Measurements from ENCODE around the gene LDLRAD1. TPM values are rescaled to one million over a fixed set of nuclear protein-coding genes. Genes with fewer than 3 reads are reported as not detected.

Gene LDLRAD1
- total and polyA plus RNA-seq, 10 of the 15 experiments (the other 5 are each of a cell fraction or from before 2014, with no cell fraction given): not detected

- TF ChIP-seq REST (IDR thresholded peaks at IDR 0.05; ENCODE audit: low read depth, low read length) (no peak), MAX (IDR thresholded peaks at IDR 0.05; ENCODE audit: low read depth, low read length) (no peak), USF2 (IDR thresholded peaks at IDR 0.05; ENCODE audit: borderline replicate concordance, low read depth, low read length) (no peak), TCF7 (IDR thresholded peaks at IDR 0.05; ENCODE audit: borderline replicate concordance) (no peak), BCLAF1 (IDR thresholded peaks at IDR 0.05) (no peak), ZBED1 (IDR thresholded peaks at IDR 0.05; ENCODE audit: borderline replicate concordance) (no peak)
These were observed 6.0 kb downstream of the LDLRAD1 start (continued) for GRCh38 chr1:54012008-54012325.
